ENCODE results near the gene AUNIP.

AUNIP gene

DNA sequence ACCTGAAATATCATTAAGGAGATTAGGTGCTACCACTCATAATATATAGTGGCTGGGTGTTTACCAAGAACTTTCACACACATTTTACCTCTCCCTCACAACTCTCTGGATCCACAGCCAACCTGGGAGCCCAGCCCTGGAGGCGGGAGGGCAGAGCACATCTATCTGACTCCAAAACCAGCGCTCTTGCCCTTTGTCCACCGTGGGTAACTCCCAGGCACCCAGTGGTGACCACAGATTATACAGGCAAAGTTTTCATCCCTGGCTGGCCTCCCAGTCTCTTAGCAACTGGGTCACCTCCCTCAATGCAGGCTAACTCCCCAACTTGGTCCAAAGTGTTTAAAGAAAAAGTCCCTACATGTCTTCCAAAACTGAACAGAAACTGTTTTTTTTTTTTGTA is 13.9 kb upstream of the AUNIP start:
- no peak for DNase-seq (ENCODE audit: low read depth)
- TF ChIP-seq, protein P1, sequence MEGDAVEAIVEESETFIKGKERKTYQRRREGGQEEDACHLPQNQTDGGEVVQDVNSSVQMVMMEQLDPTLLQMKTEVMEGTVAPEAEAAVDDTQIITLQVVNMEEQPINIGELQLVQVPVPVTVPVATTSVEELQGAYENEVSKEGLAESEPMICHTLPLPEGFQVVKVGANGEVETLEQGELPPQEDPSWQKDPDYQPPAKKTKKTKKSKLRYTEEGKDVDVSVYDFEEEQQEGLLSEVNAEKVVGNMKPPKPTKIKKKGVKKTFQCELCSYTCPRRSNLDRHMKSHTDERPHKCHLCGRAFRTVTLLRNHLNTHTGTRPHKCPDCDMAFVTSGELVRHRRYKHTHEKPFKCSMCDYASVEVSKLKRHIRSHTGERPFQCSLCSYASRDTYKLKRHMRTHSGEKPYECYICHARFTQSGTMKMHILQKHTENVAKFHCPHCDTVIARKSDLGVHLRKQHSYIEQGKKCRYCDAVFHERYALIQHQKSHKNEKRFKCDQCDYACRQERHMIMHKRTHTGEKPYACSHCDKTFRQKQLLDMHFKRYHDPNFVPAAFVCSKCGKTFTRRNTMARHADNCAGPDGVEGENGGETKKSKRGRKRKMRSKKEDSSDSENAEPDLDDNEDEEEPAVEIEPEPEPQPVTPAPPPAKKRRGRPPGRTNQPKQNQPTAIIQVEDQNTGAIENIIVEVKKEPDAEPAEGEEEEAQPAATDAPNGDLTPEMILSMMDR (IDR thresholded peaks at IDR 0.05; ENCODE audit: low read length, missing control alignments), result no peak
- H3K4me3 ChIP-seq (replicated peaks; ENCODE audit: low read depth, low read length), result no peak overlapping the region

DNA sequence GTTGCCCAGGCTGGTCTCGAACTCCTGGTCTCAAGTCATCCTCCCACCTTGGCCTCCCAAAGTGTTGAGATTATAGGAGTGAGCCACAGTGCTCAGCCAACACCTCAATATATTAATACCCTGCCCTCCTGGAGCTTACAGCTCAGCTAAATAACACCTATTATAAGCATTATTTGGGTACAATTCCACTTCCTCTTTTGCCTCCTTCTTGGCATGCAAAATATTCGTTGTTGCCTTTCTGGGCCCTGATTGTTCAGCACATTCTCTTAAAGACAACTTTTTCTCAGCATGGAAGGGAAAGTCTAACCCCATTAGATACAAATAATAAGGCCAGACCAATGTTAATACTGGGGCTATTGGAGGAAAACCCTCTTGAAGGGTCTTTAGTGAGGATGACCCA is 13.5 kb upstream of the AUNIP start:
- DNase-seq (ENCODE audit: low read depth), result no peak
- H3K4me3 ChIP-seq (replicated peaks; ENCODE audit: low read depth, low read length), result no peak overlapping the region
- TF ChIP-seq, protein P1 (IDR thresholded peaks at IDR 0.05; ENCODE audit: low read length, missing control alignments), result no peak

DNA sequence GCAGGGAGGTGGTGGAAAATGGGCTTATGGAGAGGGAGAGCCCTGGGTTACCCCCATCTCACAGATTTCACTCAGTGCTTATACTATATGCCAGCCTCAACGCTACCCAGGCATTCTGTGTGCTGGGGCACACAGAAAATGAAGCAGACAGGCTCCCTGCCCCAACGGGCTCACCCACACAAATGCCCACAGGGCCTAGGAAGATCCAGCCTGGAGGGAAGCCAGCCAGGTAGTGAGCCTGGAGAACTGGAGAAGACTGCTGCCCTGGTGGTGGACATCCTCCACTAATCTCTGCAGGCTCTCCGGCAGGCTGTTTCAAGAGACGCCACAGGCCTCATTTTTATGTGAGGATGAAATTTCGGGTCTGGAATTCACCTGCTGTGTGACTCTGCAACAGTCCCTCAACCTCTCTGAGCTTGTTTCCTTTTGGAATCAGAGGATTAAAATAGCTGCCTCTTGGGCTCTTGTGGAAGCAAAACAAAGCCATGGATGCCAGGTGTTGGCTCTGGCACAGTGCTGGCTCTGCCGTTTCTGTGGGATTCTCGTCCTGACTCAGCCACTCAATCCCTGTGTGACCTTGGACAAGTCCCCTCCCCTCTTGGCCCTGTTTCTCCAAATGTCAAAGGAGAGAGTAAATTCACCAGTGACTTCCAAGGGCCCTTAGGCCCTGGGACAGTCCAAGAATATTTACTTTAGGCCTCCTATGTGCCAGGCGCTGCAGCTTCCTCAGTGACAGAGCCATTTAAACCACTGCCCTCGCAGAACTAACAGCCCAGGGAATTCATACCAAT is 12.6 kb upstream of the AUNIP start:
- no peak overlapping the region for H3K4me3 ChIP-seq (replicated peaks; ENCODE audit: low read depth, low read length)
- TF ChIP-seq, protein P1 (IDR thresholded peaks at IDR 0.05; ENCODE audit: low read length, missing control alignments), result no peak

DNA sequence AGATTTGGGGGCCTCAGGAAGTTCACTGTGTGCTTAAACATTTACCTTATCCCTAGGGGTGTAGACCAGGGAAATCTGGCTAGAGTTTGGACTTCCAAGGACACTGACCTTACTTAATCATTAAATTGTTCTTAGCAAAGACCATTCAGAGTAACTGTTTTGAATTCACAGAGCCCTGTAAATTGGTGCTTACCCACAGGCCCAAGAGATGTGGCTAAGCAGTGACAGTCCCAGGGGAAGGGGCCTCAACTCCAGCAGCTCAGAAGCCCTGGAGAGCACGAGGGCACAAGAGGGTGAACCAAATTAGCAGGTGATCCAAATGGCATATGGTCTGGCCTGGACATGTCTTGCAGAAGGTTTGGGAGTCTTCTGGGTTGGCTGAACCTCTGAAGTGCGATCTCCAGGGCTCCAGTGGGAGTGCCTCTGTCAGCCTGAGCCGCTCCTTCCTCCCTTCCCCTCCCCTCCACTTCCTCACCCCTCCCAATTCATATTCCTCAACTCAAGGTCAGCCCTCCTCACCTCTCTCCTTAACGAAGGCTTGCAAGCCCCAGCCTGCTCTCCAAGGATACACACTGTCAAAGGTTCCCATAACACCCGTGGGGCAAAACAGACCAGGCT is 11.9 kb upstream of the AUNIP start:
- no peak overlapping the region for H3K4me3 ChIP-seq (replicated peaks; ENCODE audit: low read depth, low read length)

More for the DNA sequence above, 12.6 kb upstream of the AUNIP start:
- DNase-seq (ENCODE audit: low read depth), result no peak

DNA sequence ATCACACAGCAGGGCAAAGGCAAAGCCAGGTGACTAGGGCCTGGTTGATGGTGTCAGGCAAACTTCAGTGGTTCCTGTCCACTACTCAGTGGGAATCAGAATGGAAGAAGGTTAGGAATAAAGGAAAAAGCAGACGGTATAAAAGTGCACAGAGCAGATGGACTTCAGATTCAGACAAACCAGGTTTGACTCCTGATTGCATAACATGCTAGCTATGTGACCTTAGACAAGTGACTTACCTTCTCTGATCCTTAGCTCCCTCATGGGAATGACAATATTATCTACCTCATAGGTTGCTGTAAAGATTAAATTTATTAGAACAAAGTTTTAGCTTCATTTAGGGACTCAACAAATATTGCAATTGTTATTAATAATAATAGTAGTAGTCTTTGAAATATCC is 11.4 kb upstream of the AUNIP start:
- no peak for DNase-seq (ENCODE audit: low read depth)
- no peak overlapping the region for H3K4me3 ChIP-seq (replicated peaks; ENCODE audit: low read depth, low read length)
- TF ChIP-seq, protein P1 (IDR thresholded peaks at IDR 0.05; ENCODE audit: low read length, missing control alignments), result no peak

More for the DNA sequence above, 11.9 kb upstream of the AUNIP start:
- TF ChIP-seq, protein P1 (IDR thresholded peaks at IDR 0.05; ENCODE audit: low read length, missing control alignments), result no peak
- DNase-seq (ENCODE audit: low read depth), result no peak

DNA sequence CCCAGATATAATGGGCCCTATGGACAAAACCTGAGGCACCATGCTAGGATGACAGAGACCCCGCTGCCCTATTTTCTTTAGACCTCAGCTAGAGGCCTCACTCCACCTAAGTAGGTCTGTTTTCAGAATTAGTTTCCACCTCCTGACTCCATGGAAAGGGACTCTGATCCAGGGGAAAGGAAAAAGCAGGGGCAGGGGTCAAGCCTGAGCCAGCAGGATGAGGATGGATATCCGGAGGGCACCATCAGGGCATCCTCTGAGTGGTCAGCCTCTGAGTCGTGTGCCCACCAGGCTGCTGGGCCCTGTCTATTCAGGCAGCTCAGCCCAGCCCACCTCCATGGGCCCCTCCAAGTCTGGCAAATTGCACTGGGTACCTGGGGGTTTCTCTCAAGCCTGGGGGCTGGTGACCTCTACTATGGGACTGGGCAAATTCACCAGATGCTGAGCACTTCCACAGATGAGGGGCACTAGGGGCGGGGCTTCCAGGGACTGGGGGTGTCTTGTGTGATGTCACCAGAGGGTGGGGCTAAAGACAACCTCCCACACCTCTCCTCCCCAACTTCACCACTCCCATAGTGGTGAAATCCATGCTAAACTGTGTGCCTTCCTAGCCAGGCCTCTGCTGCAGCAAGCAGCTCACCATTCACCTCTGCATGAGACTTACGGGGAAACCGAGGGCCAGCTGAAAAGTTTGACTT is 10.8 kb upstream of the AUNIP start:
- no peak for DNase-seq (ENCODE audit: low read depth)
- no peak overlapping the region for H3K4me3 ChIP-seq (replicated peaks; ENCODE audit: low read depth, low read length)
- TF ChIP-seq, protein P1 (IDR thresholded peaks at IDR 0.05; ENCODE audit: low read length, missing control alignments), result no peak

Measured in fibroblast of pulmonary artery (primary cell).